Measurements from ENCODE around the gene OR8B3.

OR8B3 gene

GRCh38 chr11:124402326-124402922 is 3.6 kb upstream of the OR8B3 start:
- TF ChIP-seq GATA2 (IDR thresholded peaks at IDR 0.05; ENCODE audit: low read depth, low read length), result no peak
- no peak for TF ChIP-seq GATA3 (IDR thresholded peaks at IDR 0.05; ENCODE audit: low read depth, low read length)

GRCh38 chr11:124394408-124394807 is 4.4 kb downstream of the OR8B3 start:
- TF ChIP-seq GATA2 (IDR thresholded peaks at IDR 0.05; ENCODE audit: low read depth, low read length) (no peak), GATA3 (IDR thresholded peaks at IDR 0.05; ENCODE audit: low read depth, low read length) (no peak)

- no peak for TF ChIP-seq GATA2 (IDR thresholded peaks at IDR 0.05; ENCODE audit: low read depth, low read length)
- TF ChIP-seq GATA3 (IDR thresholded peaks at IDR 0.05; ENCODE audit: low read depth, low read length), result no peak
Measured at GRCh38 chr11:124384399-124384798, 14.4 kb downstream of the OR8B3 start, which contains the start of gene OR8B2. Gene OR8B2, minus strand, starts transcription at chr11:124384499. Its CDS starts 1,156 bp downstream, at chr11:124383343.

GRCh38 chr11:124380585-124380984 is 18.2 kb downstream of the OR8B3 start:
- no peak for TF ChIP-seq GATA2 (IDR thresholded peaks at IDR 0.05; ENCODE audit: low read depth, low read length)
- TF ChIP-seq GATA3 (IDR thresholded peaks at IDR 0.05; ENCODE audit: low read depth, low read length), result no peak

GRCh38 chr11:124376280-124376679 is 22.5 kb downstream of the OR8B3 start:
- no peak for TF ChIP-seq GATA2 (IDR thresholded peaks at IDR 0.05; ENCODE audit: low read depth, low read length)
- no peak for TF ChIP-seq GATA3 (IDR thresholded peaks at IDR 0.05; ENCODE audit: low read depth, low read length)

GRCh38 chr11:124359566-124359965 is 39.3 kb downstream of the OR8B3 start:
- TF ChIP-seq GATA3 (IDR thresholded peaks at IDR 0.05; ENCODE audit: low read depth, low read length) (no peak), GATA2 (IDR thresholded peaks at IDR 0.05; ENCODE audit: low read depth, low read length) (no peak)

- TF ChIP-seq GATA3 (IDR thresholded peaks at IDR 0.05; ENCODE audit: low read depth, low read length), result no peak
Measured at GRCh38 chr11:124346311-124346955, 52.4 kb downstream of the OR8B3 start.

Data from SH-SY5Y (cell line).